ENCODE results near the gene TEP1.
A peak's percentile ranks its signal among the peaks of the same experiment; 100 is the strongest.

TEP1 gene

DNA sequence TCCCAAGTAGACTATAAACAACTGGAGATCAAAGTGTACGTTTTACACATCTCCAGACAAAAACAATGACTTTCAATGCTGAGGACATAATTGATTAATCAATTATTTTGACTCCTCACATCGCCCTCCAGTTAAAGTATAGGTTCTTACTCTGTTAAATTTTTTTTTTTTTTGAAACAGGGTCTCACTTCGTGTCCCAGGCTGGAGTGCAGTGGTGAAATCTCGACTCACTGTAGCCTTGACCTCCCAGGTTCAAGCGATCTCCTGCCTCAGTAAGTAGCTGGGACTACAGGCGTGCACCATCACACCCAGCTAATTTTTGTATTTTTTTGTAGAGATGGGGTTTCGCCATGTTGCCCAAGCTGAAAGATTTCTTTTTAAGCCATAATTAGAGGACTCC, 79.3 kb downstream of the TEP1 start:
- no peak for DNase-seq

DNA sequence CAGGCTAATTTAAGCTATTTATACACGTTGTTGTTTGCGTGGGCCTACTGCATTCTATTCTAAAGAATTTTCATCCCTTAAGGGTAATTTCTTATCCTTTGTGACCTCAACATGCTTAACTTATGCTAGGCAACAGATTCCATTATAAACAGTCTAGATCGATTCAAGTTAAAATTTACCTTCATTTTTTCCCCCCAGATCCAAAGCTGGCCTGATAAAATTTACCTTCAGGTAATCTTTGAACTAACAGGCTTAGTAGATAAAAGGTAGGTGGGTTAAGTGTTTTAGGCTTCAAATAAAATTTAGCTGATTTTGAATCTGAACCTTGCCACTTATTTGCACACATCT, 79.8 kb downstream of the TEP1 start:
- DNase-seq: no peak

GRCh38 chr14:20332788-20333493, 80.4 kb downstream of the TEP1 start, which contains the start of gene CCNB1IP1:
TSS of gene CCNB1IP1 (minus strand) at chr14:20333279. CDS start at chr14:20316523, 16,756 bp downstream.
- peak; percentile 90 for DNase-seq

DNA sequence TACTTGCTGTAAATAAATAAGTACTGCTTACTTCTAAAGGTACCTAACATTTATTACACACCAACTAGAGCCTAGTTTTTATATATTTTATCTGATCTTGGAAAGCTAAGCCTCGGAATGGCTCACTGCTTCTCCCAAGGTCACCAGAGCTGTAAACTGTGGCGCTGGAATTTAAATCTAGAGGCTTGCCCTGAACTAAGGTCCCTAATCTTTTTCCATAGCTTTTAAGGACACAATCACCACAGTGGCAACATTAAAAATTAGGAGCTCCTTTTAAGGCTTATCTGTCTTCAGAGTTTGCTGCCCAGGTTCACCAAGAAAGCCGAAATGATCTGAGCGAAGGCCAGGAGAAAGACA, 80.9 kb downstream of the TEP1 start:
- DNase-seq: no peak

DNA sequence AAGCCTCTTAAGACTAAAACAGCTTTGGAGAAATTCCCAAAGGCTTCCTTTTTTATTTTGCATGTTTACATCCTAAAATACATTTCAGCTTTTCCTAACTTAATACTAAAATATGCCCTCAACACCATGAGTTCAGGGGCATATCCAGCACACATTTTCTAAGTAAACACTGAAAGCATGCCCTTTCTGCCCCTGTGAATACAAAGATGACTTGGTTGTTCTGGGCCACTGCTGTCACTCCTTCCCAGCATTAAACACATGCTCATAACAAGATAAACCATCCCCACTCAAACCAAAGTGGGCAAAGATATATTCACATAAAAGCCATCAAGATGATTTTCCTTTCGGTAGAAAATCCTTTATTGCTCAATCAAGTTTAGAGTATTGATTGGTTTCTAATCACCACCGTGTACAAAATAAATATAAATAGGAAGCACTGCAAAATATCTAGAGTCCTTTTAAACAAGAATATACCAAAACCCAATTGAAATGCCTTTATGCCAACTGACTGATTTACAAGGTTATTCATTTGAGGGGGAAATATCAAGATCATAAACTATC, 82.2 kb downstream of the TEP1 start:
- no peak for DNase-seq

GRCh38 chr14:20329355-20329754, 83.9 kb downstream of the TEP1 start:
- no peak for DNase-seq

DNA sequence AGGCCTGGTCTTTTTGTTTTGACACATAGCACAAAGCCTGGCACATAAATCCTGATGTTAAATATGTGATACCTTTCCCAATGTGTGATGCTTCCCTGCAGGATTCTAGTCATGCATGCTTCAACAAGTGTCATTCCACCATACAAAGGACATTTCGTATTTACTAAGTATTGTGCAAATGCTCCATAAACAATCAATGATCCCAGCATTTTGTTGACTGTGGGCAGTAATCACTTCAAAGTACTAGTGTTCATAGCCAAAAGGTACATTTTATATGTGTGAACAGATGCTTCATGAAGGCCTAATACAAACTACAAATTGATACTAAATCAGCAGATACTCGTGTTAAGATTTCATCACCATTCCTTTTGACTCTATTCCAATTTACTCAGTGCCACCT, 84.6 kb downstream of the TEP1 start:
- DNase-seq: no peak

- peak; percentile 75 for DNase-seq
Observed at GRCh38 chr14:20327005-20327869, 86.1 kb downstream of the TEP1 start.

DNA sequence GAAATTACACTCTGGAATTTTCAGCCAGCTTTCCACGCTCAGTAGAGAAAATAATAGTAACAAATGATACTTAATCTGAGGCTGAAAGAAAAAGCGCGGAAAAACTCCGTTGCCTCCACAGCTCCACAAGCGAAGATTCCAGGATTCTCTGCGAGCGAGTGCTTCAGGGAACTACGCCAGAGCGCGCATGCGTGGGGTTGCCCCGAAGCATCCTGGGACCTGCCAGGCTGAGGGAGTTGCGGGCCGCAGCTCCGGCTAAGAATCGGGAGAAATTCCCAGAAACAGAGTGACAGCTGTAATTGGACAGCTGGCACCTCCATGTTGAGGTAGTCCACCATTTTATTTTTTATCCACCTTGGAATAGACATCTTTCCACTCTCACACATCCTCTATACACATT, 95.6 kb downstream of the TEP1 start:
- no peak for DNase-seq
